Keratinocyte (primary cell): ENCODE data around the gene FBXL5. TPM values are rescaled to one million over a fixed set of nuclear protein-coding genes. Genes with fewer than 3 reads are reported as not detected.

Experiments used
- DNase-seq: peaks from one replicate; pipeline ENCODE4 v3.0.0-alpha.2; 2011; ENCODE audit warnings: low read depth, missing footprints, low spot score
- FAIRE-seq: peaks from 2 replicates; lab custom pipeline; 2011; peaks lifted over from hg19 to GRCh38; lab: Jason Lieb, UNC
- H2AFZ ChIP-seq: 2 replicates; pipeline ENCODE4 v1.6.0; 2012; ENCODE audit warnings: low read length, control low read depth, inconsistent platforms; ENCODE audit not compliant: control insufficient read depth
- H3K27ac ChIP-seq: 2 replicates; pipeline ENCODE4 v1.5.1; 2011; ENCODE audit warnings: low read length; ENCODE audit not compliant: control insufficient read depth, insufficient read depth
- H3K27me3 ChIP-seq: 3 replicates; pipeline ENCODE4 v1.6.0; 2011; ENCODE audit warnings: low read length; ENCODE audit not compliant: control insufficient read depth, insufficient read depth; ENCODE audit errors: extremely low read depth
- H3K36me3 ChIP-seq, 2 experiments: 2 replicates in 1 of 2; 3 replicates in 1 of 2; pipeline ENCODE4 v1.5.1; 2011; ENCODE audit warnings: low read length in 2 of 2, mild to moderate bottlenecking in 1 of 2; ENCODE audit not compliant: control insufficient read depth in 2 of 2, insufficient read depth in 2 of 2; ENCODE audit errors: extremely low read depth in 1 of 2
- H3K4me1 ChIP-seq: 3 replicates; pipeline ENCODE4 v1.5.1; 2011; ENCODE audit warnings: low read length; ENCODE audit not compliant: control insufficient read depth, insufficient read depth; ENCODE audit errors: extremely low read depth
- H3K4me2 ChIP-seq: 3 replicates; pipeline ENCODE4 v1.6.0; 2011; ENCODE audit warnings: low read depth, low read length; ENCODE audit not compliant: control insufficient read depth, insufficient read depth; ENCODE audit errors: extremely low read depth
- H3K4me3 ChIP-seq, 3 experiments: fragments of 200-600 bp in 1 of 3; sonication (generic) in 1 of 3; 2 replicates in 2 of 3; 3 replicates in 1 of 3; pipeline ENCODE4 v1.5.1; 2011 to 2016; ENCODE audit warnings: low read length in 3 of 3, mild to moderate bottlenecking in 3 of 3, control low read depth in 2 of 3, inconsistent platforms in 1 of 3, low read depth in 1 of 3, mixed read lengths in 1 of 3, mixed run types in 1 of 3, moderate library complexity in 1 of 3; ENCODE audit not compliant: control insufficient read depth in 2 of 3, insufficient read depth in 2 of 3; ENCODE audit errors: extremely low read depth in 1 of 3
- H3K79me2 ChIP-seq: 2 replicates; pipeline ENCODE4 v1.6.0; 2012; ENCODE audit warnings: low read length; ENCODE audit not compliant: control insufficient read depth, insufficient read depth
- H3K9ac ChIP-seq: 3 replicates; pipeline ENCODE4 v1.6.0; 2011; ENCODE audit warnings: low read length; ENCODE audit not compliant: control insufficient read depth, insufficient read depth; ENCODE audit errors: extremely low read depth
- H3K9me1 ChIP-seq: 3 replicates; pipeline ENCODE4 v1.6.0; 2011; ENCODE audit warnings: low read length; ENCODE audit not compliant: control insufficient read depth, insufficient read depth; ENCODE audit errors: extremely low read depth
- H3K9me3 ChIP-seq: 2 replicates; pipeline ENCODE4 v1.5.1; 2012; ENCODE audit warnings: low read depth, low read length; ENCODE audit not compliant: control insufficient read depth
- H4K20me1 ChIP-seq: 3 replicates; pipeline ENCODE4 v1.6.0; 2011; ENCODE audit warnings: low read length; ENCODE audit not compliant: control insufficient read depth, insufficient read depth; ENCODE audit errors: extremely low read depth
- EZH2 ChIP-seq: IDR thresholded peaks from one replicate; pipeline ENCODE4 v1.6.1; 2012; ENCODE audit warnings: inconsistent platforms, mild to moderate bottlenecking, low read length, moderate library complexity
- dilution Hi-C: fragments of 300-500 bp; cut with MboI; formaldehyde crosslinking; loops from one replicate; pipeline ENCODE4 v1.7.0; 2020; ENCODE audit warnings: low sequenced_read_pairs; ENCODE audit not compliant: extremely low pct_ligation_motif_present
- polyA plus RNA-seq, 5 experiments: library from polyadenylated mRNA; depleted of rRNA in 3 of 5; stranded (reverse) in 3 of 5; stranded (forward) in 1 of 5; unstranded in 1 of 5; fragments of >200 nt; gene quantifications; 1 replicate in 1 of 5; 2 replicates in 3 of 5; 3 replicates in 1 of 5; pipeline versions ENCODE4 v1.2.1 to v1.2.3, GENCODE V29; 2011 to 2012; ENCODE audit warnings: missing spikeins in 2 of 5, low read depth in 1 of 5, low replicate concordance in 1 of 5
- TF ChIP-seq, protein P1 (sequence below), 3 experiments: IDR thresholded peaks in 1 of 3; conservative IDR thresholded peaks in 1 of 3; optimal IDR thresholded peaks in 1 of 3; 2 replicates in 2 of 3; 3 replicates in 1 of 3; pipeline versions ENCODE3 to v1.5.1; 2011; ENCODE audit warnings: low read length in 3 of 3, mild to moderate bottlenecking in 3 of 3, moderate library complexity in 2 of 3, control low read depth in 1 of 3, inconsistent platforms in 1 of 3; ENCODE audit not compliant: insufficient read depth in 2 of 3; ENCODE audit errors: extremely low read depth in 1 of 3

FBXL5 gene
- polyA plus RNA-seq, 1 donor (not counting 4 experiments of a cell fraction or from before 2014, with no cell fraction given): 63.1 TPM

DNA sequence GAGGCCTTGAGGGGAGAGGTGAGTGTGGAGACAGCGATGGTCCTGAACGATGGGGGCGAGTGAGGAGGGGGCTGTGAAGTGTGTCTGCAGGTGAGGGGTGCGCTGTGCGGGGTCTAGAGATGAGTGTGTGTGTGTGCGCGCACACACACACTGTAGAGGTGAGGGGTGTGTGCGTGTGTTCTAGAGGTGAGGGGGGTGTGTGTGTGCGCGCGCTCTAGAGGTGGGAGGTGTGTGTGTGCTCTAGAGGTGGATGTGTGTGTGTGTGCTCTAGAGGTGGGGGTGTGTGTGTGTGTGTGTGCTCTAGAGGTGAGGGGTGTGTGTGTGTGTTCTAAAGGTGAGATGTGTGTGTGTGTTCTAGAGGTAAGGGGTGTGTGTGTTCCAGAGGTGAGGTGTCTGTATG, 48.3 kb upstream of the FBXL5 start:
- H3K4me1 ChIP-seq: peaks cover 8% of the 10 kb centered on the region
- no peaks in the 10 kb centered on the region for H3K27me3 ChIP-seq
- no peak overlapping the region for H2AFZ ChIP-seq
- H3K4me2 ChIP-seq: no peak overlapping the region
- H4K20me1 ChIP-seq: no peaks in the 10 kb centered on the region
- H3K9ac ChIP-seq: no peak overlapping the region
- FAIRE-seq: no peak
- H3K9me1 ChIP-seq: no peaks in the 10 kb centered on the region
- TF ChIP-seq, protein P1, sequence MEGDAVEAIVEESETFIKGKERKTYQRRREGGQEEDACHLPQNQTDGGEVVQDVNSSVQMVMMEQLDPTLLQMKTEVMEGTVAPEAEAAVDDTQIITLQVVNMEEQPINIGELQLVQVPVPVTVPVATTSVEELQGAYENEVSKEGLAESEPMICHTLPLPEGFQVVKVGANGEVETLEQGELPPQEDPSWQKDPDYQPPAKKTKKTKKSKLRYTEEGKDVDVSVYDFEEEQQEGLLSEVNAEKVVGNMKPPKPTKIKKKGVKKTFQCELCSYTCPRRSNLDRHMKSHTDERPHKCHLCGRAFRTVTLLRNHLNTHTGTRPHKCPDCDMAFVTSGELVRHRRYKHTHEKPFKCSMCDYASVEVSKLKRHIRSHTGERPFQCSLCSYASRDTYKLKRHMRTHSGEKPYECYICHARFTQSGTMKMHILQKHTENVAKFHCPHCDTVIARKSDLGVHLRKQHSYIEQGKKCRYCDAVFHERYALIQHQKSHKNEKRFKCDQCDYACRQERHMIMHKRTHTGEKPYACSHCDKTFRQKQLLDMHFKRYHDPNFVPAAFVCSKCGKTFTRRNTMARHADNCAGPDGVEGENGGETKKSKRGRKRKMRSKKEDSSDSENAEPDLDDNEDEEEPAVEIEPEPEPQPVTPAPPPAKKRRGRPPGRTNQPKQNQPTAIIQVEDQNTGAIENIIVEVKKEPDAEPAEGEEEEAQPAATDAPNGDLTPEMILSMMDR (optimal IDR thresholded peaks at IDR 0.05 in 1 of 3, IDR thresholded peaks at IDR 0.05 in 1 of 3, conservative IDR thresholded peaks at IDR 0.05 in 1 of 3; ENCODE audit: extremely low read depth in 1 of 3, insufficient read depth in 2 of 3, low read length in 3 of 3): no peak
- no peak for TF ChIP-seq EZH2
- dilution Hi-C loops: no loop called here
- DNase-seq: no peak
- no peaks in the 10 kb centered on the region for H3K9me3 ChIP-seq
- H3K36me3 ChIP-seq: no peaks in the 10 kb centered on the region
- no peak overlapping the region for H3K4me3 ChIP-seq
- H3K27ac ChIP-seq: no peak overlapping the region
- H3K79me2 ChIP-seq: no peaks in the 10 kb centered on the region

DNA sequence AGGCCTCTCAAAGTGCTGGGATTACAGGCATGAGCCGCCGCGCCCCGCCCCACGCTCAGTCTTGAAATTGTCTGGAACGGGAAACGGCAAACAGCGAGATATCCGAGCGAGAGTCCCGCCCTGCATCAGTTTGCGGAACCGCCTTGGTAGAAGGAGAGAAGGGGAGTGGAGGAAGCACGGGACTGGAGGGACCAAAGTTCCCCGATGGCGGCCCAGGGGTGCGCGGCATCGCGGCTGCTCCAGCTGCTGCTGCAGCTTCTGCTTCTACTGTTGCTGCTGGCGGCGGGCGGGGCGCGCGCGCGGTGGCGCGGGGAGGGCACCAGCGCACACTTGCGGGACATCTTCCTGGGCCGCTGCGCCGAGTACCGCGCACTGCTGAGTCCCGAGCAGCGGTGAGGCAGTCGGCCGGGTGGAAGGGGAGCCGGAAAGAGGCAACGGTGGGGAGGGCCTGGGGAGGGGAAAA, 47.8 kb upstream of the FBXL5 start, which contains the start of gene BST1:
BST1 (plus strand) TSS at position 125 of the 463 bp plus-strand sequence; CDS start at position 205, 80 bp downstream.
- TF ChIP-seq, protein P1 (optimal IDR thresholded peaks at IDR 0.05 in 1 of 3, IDR thresholded peaks at IDR 0.05 in 1 of 3, conservative IDR thresholded peaks at IDR 0.05 in 1 of 3; ENCODE audit: extremely low read depth in 1 of 3, insufficient read depth in 2 of 3, low read length in 3 of 3): no peak
- no peak for TF ChIP-seq EZH2
- dilution Hi-C loops: no loop called here
- FAIRE-seq: no peak
- no peaks in the 10 kb centered on the region for H3K36me3 ChIP-seq
- peaks cover 1% of the 10 kb centered on the region for H3K9me3 ChIP-seq
- peak within 1 kb of the TSS; percentile 47 for H3K9ac ChIP-seq
- DNase-seq: no peak
- H3K27ac ChIP-seq: no peak within 1 kb of the TSS
- peak within 1 kb of the TSS; percentile 87 for H2AFZ ChIP-seq
- H4K20me1 ChIP-seq: no peaks in the 10 kb centered on the region
- H3K4me3 ChIP-seq: peak within 1 kb of the TSS; percentile 12 to 66 (median 48)
- no peaks in the 10 kb centered on the region for H3K27me3 ChIP-seq
- peak within 1 kb of the TSS; percentile 81 for H3K4me2 ChIP-seq
- H3K79me2 ChIP-seq: no peaks in the 10 kb centered on the region
- H3K9me1 ChIP-seq: no peaks in the 10 kb centered on the region
- peaks cover 8% of the 10 kb centered on the region for H3K4me1 ChIP-seq
